Coronary artery (tissue), 2 donors: Measurements from ENCODE around the gene CALCB.

Experiments used
- DNase-seq: peaks from one replicate; pipeline ENCODE4 v3.0.0-alpha.2; 2017; ENCODE audit warnings: low spot score
- H3K27ac ChIP-seq, 2 donors: fragments of 200-600 bp; sonication (generic); one replicate each; pipeline ENCODE4 v1.5.1; 2016 to 2019
- H3K4me3 ChIP-seq: fragments of 200-600 bp; sonication (generic); 2 replicates; pipeline ENCODE4 v1.5.1; 2016; ENCODE audit warnings: mild to moderate bottlenecking, moderate library complexity
- TF ChIP-seq, protein P1 (sequence below): fragments of 200-600 bp; sonication (generic); IDR thresholded peaks from one replicate; pipeline ENCODE4 v1.5.1; 2019; ENCODE audit warnings: antibody characterized with exemption

Gene CALCB

DNA sequence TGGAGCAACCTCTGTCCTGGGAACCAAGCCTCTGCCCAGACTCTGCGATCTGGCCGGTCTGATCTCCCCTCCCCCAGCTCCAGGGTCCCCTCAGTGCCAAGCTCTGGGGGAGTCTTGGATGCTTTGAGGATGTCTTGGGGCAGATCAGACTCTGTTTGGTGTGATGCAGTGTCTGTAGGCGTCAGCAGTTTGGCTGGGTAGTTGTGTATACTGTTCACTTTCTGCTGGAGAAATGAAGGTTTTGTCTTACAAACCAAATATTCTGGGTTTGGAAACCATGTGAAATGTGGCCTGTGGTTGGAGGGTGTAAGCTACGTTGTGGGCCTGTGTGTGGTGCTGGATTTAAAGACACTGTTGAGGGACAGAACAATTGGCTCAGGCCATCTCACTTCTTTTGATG, 46.0 kb downstream of the CALCB start:
- no peak overlapping the region for H3K27ac ChIP-seq
- DNase-seq: no peak

DNA sequence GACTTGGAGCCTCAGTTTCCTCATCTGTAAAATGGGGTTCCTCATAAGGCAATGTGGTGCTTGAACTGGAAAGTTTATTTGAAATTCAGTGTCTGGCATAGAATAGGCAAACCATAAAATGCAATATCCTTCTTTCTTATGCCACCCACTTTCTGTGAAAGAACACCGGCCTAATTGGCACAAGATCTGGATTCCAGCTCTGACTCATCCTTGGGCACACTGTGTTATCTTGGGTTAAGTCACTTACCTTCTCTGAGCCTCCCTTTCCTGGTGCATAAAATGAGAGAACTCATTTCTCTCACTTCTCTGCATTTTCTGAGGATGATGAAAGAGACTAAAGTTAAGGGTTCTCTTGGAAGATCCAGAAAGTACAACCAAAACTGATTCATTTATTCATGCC, 46.4 kb downstream of the CALCB start:
- no peak overlapping the region for H3K27ac ChIP-seq
- DNase-seq: no peak
- TF ChIP-seq, protein P1, sequence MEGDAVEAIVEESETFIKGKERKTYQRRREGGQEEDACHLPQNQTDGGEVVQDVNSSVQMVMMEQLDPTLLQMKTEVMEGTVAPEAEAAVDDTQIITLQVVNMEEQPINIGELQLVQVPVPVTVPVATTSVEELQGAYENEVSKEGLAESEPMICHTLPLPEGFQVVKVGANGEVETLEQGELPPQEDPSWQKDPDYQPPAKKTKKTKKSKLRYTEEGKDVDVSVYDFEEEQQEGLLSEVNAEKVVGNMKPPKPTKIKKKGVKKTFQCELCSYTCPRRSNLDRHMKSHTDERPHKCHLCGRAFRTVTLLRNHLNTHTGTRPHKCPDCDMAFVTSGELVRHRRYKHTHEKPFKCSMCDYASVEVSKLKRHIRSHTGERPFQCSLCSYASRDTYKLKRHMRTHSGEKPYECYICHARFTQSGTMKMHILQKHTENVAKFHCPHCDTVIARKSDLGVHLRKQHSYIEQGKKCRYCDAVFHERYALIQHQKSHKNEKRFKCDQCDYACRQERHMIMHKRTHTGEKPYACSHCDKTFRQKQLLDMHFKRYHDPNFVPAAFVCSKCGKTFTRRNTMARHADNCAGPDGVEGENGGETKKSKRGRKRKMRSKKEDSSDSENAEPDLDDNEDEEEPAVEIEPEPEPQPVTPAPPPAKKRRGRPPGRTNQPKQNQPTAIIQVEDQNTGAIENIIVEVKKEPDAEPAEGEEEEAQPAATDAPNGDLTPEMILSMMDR: no peak

More for the DNA sequence above, 46.0 kb downstream of the CALCB start:
- H3K4me3 ChIP-seq: no peak overlapping the region
- TF ChIP-seq, protein P1: no peak

DNA sequence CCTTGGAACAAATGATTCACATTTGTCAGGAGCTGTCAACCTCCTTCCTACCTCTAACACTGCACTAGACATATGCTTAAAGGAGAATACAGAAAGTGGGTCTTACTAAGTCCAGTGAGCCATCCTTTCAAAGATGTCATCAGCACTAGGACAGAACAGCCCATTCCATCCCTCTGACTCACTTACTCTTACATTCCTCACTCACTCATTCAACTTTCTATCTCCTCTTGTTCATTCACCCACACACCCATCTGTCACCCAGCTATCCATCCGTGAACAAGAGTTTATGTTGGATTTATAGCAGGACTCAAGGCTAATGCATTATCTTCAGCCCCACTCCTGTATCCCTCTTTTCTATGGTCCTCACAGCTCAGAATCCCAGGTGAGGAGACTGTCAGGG, 50.5 kb downstream of the CALCB start:
- TF ChIP-seq, protein P1: no peak
- DNase-seq: no peak
- H3K27ac ChIP-seq: no peak overlapping the region
- H3K4me3 ChIP-seq: no peak overlapping the region

More for the DNA sequence above, 46.4 kb downstream of the CALCB start:
- no peak overlapping the region for H3K4me3 ChIP-seq

- TF ChIP-seq, protein P1: no peak
- no peak for DNase-seq
- H3K27ac ChIP-seq: no peak overlapping the region
- no peak overlapping the region for H3K4me3 ChIP-seq
Observed at GRCh38 chr11:15124528-15124927, 51.1 kb downstream of the CALCB start.

DNA sequence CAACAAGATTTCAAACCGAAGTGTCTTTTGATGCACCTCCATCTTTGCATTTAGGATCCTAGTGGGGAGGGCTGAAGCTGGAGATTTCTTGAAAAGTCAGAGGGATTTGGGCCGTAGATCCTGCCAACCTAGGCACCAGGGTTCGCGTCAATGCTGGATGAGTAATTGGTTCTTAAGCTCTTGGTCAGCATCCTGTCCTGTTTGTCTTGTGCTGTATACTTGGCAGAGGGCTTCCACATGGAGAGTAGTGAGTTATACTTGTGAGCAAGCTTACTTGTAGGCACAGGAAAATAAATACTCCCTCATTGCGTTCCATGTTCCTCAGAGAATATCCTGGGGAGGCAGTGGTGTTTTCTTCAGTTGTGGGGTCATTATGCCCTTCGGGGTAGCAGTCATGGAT, 53.9 kb downstream of the CALCB start:
- TF ChIP-seq, protein P1: no peak
- H3K4me3 ChIP-seq: no peak overlapping the region
- no peak for DNase-seq
- no peak overlapping the region for H3K27ac ChIP-seq
